Upper lobe of left lung (tissue), 6 donors: Measurements from ENCODE around the gene MACROD1. TPM values are rescaled to one million over a fixed set of nuclear protein-coding genes. Genes with fewer than 3 reads are reported as not detected.

Experiments
- ATAC-seq, 2 donors: fragments of 200-7000 bp; cut with Tn5 transposase; one replicate each; pipeline ENCODE4 v1.9.1; 2022; ENCODE audit warnings: mild to moderate bottlenecking in 2 of 2, moderate library complexity in 2 of 2; ENCODE audit not compliant: low FRiP score in 2 of 2
- DNase-seq, 2 donors: peaks; one replicate each; pipeline ENCODE4 v3.0.0-alpha.2; 2019 to 2020
- H3K27ac ChIP-seq, 4 donors: fragments of 200-600 bp; sonication (generic); one replicate each; pipeline ENCODE4 v1.5.1; 2016 to 2019
- H3K27me3 ChIP-seq, 4 donors: fragments of 200-600 bp; sonication (generic); one replicate each; pipeline ENCODE4 v1.5.1; 2017 to 2019
- H3K36me3 ChIP-seq, 4 donors: fragments of 200-600 bp; sonication (generic); one replicate each; pipeline ENCODE4 v1.5.1; 2016 to 2019
- H3K4me1 ChIP-seq, 4 donors: fragments of 200-600 bp; sonication (generic); one replicate each; pipeline ENCODE4 v1.5.1; 2018 to 2019
- H3K4me3 ChIP-seq, 4 donors: fragments of 200-600 bp; sonication (generic); one replicate each; pipeline ENCODE4 v1.5.1; 2017 to 2019; ENCODE audit warnings: mild to moderate bottlenecking in 2 of 4, moderate library complexity in 1 of 4
- H3K9me3 ChIP-seq, 4 donors: fragments of 200-600 bp; sonication (generic); one replicate each; pipeline ENCODE4 v1.5.1; 2018 to 2019
- EP300 ChIP-seq, 4 donors: sonication (generic); formaldehyde crosslinking; IDR thresholded peaks; one replicate each; pipeline ENCODE4 v1.5.1; 2017; ENCODE audit warnings: antibody characterized with exemption in 4 of 4, control low read depth in 2 of 4
- POLR2A ChIP-seq, 4 donors: fragments of 450-650 bp; IDR thresholded peaks; one replicate each; pipeline ENCODE4 v1.5.1; 2016 to 2017; ENCODE audit warnings: antibody characterized with exemption in 4 of 4, mild to moderate bottlenecking in 2 of 4
- POLR2AphosphoS5 ChIP-seq, 2 donors: sonication (generic); formaldehyde crosslinking; IDR thresholded peaks; one replicate each; pipeline ENCODE4 v1.5.1; 2017; ENCODE audit warnings: antibody characterized with exemption in 2 of 2
- WGBS, 2 donors: methylation state at CpG; one replicate each; pipeline ENCODE4 v1.1.5; 2017 to 2018; 5-methylcytosine and 5-hydroxymethylcytosine counted together
- total RNA-seq, 6 donors: library from RNA; depleted of rRNA in 4 of 6; stranded (reverse); fragments of >200 nt in 4 of 6; gene quantifications; one replicate each; pipeline versions ENCODE4 v1.1.0 to v1.2.1, GENCODE V29; 2016 to 2021
- TF ChIP-seq, protein P1 (sequence below), 6 experiments: fragments of 450-650 bp in 4 of 6; fragments of 200-600 bp in 2 of 6; sonication (generic) in 2 of 6; IDR thresholded peaks; one replicate each; pipeline ENCODE4 v1.5.1; 2016 to 2019; ENCODE audit warnings: antibody characterized with exemption in 6 of 6
- donor health status: DM: no; HTN: no; CAD: no; lungs with moderate emphysema.
- donor health status: DM: no; HTN: yes; CAD: no; lungs with severe emphysema.

The MACROD1 gene
- total RNA-seq, 6 donors from 2014 or later, result 16.7 to 59.7 (median 33.5) TPM

DNA sequence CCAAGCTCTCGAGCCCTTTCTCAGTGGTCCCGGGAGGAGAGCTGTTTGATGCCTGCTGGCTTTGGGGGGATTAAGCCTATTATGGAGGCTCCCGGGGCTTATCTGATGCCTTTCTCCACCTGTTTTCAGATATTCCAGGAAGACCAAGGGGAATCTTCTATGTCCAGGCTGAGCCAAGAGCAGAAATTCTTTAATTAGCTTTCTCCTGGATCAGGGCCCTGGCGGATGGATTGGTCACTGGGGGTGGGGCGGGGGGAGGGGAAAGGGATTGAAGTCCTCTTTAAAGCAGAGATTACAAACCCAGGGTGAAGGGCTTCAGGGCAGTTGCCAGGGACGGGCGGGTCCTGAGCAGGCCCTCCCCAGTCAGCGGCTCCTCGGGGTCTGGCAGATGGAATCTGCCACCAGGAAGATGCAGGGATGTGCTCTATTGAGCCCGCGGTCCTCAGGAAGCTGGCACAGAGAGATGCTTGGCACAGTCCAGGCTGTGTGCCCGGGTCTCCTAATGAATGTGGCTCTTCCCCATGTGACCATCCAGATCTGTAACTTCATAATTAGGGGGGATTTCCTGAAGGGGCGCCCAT is 33.6 kb downstream of the MACROD1 start:
- Histone ChIP-seq H3K4me3 (no peak overlapping the region), H3K27ac (no peak overlapping the region), H3K9me3 (no peaks in the 10 kb centered on the region), H3K36me3 (no peaks in the 10 kb centered on the region), H3K4me1 (peaks cover 0 to 24% (median 17%) of the 10 kb centered on the region in 4 donors), H3K27me3 (no peaks in the 10 kb centered on the region)
- ATAC-seq, result no peak
- no peak for TF ChIP-seq POLR2AphosphoS5 (IDR thresholded peaks at IDR 0.05)
- no peak for TF ChIP-seq EP300 (IDR thresholded peaks at IDR 0.05)
- TF ChIP-seq, protein P1, sequence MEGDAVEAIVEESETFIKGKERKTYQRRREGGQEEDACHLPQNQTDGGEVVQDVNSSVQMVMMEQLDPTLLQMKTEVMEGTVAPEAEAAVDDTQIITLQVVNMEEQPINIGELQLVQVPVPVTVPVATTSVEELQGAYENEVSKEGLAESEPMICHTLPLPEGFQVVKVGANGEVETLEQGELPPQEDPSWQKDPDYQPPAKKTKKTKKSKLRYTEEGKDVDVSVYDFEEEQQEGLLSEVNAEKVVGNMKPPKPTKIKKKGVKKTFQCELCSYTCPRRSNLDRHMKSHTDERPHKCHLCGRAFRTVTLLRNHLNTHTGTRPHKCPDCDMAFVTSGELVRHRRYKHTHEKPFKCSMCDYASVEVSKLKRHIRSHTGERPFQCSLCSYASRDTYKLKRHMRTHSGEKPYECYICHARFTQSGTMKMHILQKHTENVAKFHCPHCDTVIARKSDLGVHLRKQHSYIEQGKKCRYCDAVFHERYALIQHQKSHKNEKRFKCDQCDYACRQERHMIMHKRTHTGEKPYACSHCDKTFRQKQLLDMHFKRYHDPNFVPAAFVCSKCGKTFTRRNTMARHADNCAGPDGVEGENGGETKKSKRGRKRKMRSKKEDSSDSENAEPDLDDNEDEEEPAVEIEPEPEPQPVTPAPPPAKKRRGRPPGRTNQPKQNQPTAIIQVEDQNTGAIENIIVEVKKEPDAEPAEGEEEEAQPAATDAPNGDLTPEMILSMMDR (IDR thresholded peaks at IDR 0.05), result no peak
- TF ChIP-seq POLR2A (IDR thresholded peaks at IDR 0.05), result no peak
- WGBS, 2 donors, result 48 to 49% methylated on average over 10 to 12 of the region's 13 CpGs
- DNase-seq, result peak in 1 of 2 donors; percentile 29

DNA sequence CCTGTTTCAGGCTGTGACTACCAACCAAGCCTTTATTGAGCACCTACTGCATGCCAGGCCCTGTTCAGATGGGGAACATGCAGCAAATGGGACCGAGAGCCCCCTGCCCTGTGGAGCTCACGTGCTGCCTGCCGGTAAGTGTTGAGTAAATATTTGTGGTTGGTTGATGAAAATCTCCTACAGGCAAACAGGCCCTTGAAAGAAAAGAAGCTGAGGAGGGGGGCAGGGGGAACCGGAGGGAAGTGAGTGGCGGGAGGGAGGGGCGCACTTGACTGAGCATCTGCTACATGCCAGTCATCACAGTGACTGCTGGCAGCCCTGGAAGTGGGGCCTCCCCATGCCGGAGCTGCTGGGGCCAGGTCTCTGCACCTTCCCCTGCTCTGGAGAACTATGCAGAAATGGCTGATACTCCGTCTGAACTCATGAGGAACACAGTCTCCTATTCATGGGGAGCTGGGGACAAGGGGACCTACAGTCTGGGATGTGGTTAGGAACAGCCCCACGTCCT is 34.2 kb downstream of the MACROD1 start:
- H3K9me3 ChIP-seq, result no peaks in the 10 kb centered on the region
- H3K36me3 ChIP-seq, result no peaks in the 10 kb centered on the region
- H3K4me3 ChIP-seq, result no peak overlapping the region
- DNase-seq (peak in 1 of 2 donors; percentile 36), ATAC-seq (no peak)
- H3K27me3 ChIP-seq, result no peaks in the 10 kb centered on the region
- H3K4me1 ChIP-seq, result peaks cover 0 to 24% (median 17%) of the 10 kb centered on the region in 4 donors
- H3K27ac ChIP-seq, result no peak overlapping the region
- TF ChIP-seq, protein P1 (IDR thresholded peaks at IDR 0.05), result no peak
- TF ChIP-seq POLR2A (IDR thresholded peaks at IDR 0.05) (no peak), POLR2AphosphoS5 (IDR thresholded peaks at IDR 0.05) (no peak), EP300 (IDR thresholded peaks at IDR 0.05) (no peak)
- 12 to 36% methylated on average over 8 of the region's 9 CpGs for WGBS, 2 donors

DNA sequence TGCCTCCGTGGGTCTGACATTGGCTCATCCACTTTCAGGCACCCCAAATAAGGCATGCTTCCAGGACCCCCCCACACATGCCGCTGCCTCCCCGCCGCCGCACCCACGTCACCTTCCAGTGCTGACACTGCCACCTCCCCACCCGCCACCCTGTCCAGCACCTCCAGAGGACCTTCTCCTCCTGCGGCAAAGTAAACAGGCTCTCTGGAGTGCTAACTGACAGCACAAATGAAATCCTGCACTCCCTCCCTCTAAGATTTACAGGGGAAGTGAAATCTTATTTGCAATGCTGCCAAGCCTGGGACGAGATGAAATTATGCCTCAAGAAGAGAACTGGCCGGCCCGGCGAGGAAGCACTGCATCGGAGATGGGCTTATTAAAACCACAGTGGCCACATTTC is 35.3 kb downstream of the MACROD1 start:
- DNase-seq (peak; percentile 57 to 83), ATAC-seq (peak; percentile 24 to 48)
- Histone ChIP-seq H3K27ac (peak overlapping the region in 1 of 4 donors; percentile 17), H3K36me3 (no peaks in the 10 kb centered on the region), H3K27me3 (no peaks in the 10 kb centered on the region), H3K9me3 (no peaks in the 10 kb centered on the region), H3K4me1 (peaks cover 0 to 24% (median 17%) of the 10 kb centered on the region in 4 donors), H3K4me3 (no peak overlapping the region)
- WGBS, 2 donors, result 57% methylated on average over 13 of the region's 13 CpGs
- TF ChIP-seq POLR2AphosphoS5 (IDR thresholded peaks at IDR 0.05), result no peak
- no peak for TF ChIP-seq POLR2A (IDR thresholded peaks at IDR 0.05)
- TF ChIP-seq, protein P1 (IDR thresholded peaks at IDR 0.05), result no peak
- TF ChIP-seq EP300 (IDR thresholded peaks at IDR 0.05), result no peak

DNA sequence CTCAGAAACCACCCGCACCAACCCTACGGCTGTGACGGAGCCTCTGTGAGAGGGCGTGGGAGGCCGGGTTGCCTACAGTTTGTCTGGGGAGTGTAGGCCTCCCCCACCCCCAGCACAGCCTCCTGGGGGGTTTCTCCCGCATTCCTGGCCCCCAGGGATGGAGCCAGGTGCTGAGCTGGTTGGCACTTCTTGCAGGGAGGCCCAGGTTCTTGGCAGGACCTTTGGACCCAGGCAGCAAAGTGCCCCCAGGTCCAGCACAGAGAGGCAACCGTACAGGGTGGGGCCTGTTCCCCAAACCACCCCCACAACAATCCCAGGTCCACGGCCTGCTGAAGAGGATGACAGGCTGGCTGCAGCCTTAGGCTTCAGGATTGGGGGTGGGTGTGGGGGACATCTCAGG is 36.5 kb downstream of the MACROD1 start:
- no peak overlapping the region for H3K4me3 ChIP-seq
- H3K27me3 ChIP-seq, result no peaks in the 10 kb centered on the region
- TF ChIP-seq POLR2AphosphoS5 (IDR thresholded peaks at IDR 0.05), result no peak
- TF ChIP-seq, protein P1 (IDR thresholded peaks at IDR 0.05), result no peak
- no peak for TF ChIP-seq POLR2A (IDR thresholded peaks at IDR 0.05)
- no peak for TF ChIP-seq EP300 (IDR thresholded peaks at IDR 0.05)
- H3K27ac ChIP-seq, result no peak overlapping the region
- peak in 1 of 2 donors; percentile 48 for DNase-seq
- ATAC-seq, result no peak
- 90% methylated on average over 8 of the region's 8 CpGs; no CpG with 5 or more reads in 1 of the 2 donors for WGBS, 2 donors
- H3K4me1 ChIP-seq, result peaks cover 0 to 24% (median 17%) of the 10 kb centered on the region in 4 donors
- no peaks in the 10 kb centered on the region for H3K36me3 ChIP-seq
- H3K9me3 ChIP-seq, result no peaks in the 10 kb centered on the region
